ENCODE measurements around the gene WNT6. TPM values are rescaled to one million over a fixed set of nuclear protein-coding genes. Genes with fewer than 3 reads are reported as not detected.
A peak's percentile ranks its signal among the peaks of the same experiment; 100 is the strongest.

WNT6 gene
- total RNA-seq, 1 donor from 2014 or later, result not detected

DNA sequence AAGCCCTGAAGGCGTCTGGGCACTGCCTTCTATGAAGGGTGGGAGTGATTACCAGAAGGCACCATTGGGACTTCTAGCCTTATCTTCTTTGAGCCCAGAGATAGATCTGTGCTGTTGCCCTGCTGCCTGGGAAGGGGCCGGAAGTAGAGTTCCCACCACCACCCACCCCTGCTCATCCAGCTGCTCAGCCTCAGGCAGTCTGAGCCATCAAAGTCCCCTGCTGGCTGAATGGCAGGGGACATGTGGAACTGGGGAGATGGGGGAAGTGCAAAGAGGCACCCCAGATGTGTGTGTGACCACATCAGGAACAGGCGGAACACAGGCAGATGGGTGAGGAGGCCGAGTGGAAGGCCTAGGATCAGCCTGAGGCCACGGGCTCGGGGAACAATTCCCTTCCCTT, 17.7 kb downstream of the WNT6 start:
- TF ChIP-seq, protein P1, sequence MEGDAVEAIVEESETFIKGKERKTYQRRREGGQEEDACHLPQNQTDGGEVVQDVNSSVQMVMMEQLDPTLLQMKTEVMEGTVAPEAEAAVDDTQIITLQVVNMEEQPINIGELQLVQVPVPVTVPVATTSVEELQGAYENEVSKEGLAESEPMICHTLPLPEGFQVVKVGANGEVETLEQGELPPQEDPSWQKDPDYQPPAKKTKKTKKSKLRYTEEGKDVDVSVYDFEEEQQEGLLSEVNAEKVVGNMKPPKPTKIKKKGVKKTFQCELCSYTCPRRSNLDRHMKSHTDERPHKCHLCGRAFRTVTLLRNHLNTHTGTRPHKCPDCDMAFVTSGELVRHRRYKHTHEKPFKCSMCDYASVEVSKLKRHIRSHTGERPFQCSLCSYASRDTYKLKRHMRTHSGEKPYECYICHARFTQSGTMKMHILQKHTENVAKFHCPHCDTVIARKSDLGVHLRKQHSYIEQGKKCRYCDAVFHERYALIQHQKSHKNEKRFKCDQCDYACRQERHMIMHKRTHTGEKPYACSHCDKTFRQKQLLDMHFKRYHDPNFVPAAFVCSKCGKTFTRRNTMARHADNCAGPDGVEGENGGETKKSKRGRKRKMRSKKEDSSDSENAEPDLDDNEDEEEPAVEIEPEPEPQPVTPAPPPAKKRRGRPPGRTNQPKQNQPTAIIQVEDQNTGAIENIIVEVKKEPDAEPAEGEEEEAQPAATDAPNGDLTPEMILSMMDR (conservative IDR thresholded peaks at IDR 0.05; ENCODE audit: low read depth, low read length), result no peak
- H3K4me3 ChIP-seq (ENCODE audit: low read depth, low read length), result no peak overlapping the region
- no peak for DNase-seq (ENCODE audit: low read depth)

DNA sequence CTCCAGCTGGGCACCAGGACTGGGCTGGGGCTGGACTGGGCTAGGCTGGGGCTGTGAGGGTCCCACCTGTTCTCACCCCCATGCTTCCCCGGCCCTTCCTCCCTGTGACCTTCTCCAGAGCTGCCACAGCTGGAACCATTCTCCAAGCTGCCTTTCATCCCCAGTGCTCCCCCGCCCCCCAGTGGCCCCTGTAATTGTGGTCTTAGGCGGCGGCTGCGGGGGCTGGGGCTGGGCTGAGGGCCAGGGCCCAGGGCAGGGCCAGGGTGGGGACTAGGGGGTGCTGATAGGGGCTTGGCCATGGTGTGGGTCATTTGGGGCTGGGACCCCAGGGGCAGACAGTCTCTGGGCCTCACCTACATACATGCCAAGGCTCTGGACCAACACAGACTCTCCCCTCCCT, 18.3 kb downstream of the WNT6 start:
- TF ChIP-seq, protein P1 (conservative IDR thresholded peaks at IDR 0.05; ENCODE audit: low read depth, low read length), result no peak
- DNase-seq (ENCODE audit: low read depth), result no peak
- H3K4me3 ChIP-seq (ENCODE audit: low read depth, low read length), result no peak overlapping the region

DNA sequence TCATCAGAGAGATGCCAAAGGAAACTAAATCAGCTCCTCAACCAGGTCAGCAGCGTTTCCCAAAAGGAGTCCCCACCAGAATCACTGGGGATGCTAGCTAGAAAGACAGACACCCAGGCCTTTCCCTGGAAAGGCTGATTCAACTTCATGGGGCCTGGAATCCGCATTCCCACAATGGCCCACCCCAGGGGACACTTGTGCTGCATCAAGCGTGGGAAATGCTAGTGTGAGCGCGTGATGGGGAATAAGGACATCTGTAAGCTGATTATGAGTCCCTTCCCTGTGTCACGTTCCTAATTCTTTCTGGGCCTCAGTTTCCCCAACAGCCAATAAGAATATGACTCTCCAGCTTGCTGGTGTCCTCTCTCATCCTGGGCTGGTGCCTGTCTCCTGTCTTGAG, 18.9 kb downstream of the WNT6 start:
- DNase-seq (ENCODE audit: low read depth), result no peak
- H3K4me3 ChIP-seq (ENCODE audit: low read depth, low read length), result no peak overlapping the region
- TF ChIP-seq, protein P1 (conservative IDR thresholded peaks at IDR 0.05; ENCODE audit: low read depth, low read length), result no peak

DNA sequence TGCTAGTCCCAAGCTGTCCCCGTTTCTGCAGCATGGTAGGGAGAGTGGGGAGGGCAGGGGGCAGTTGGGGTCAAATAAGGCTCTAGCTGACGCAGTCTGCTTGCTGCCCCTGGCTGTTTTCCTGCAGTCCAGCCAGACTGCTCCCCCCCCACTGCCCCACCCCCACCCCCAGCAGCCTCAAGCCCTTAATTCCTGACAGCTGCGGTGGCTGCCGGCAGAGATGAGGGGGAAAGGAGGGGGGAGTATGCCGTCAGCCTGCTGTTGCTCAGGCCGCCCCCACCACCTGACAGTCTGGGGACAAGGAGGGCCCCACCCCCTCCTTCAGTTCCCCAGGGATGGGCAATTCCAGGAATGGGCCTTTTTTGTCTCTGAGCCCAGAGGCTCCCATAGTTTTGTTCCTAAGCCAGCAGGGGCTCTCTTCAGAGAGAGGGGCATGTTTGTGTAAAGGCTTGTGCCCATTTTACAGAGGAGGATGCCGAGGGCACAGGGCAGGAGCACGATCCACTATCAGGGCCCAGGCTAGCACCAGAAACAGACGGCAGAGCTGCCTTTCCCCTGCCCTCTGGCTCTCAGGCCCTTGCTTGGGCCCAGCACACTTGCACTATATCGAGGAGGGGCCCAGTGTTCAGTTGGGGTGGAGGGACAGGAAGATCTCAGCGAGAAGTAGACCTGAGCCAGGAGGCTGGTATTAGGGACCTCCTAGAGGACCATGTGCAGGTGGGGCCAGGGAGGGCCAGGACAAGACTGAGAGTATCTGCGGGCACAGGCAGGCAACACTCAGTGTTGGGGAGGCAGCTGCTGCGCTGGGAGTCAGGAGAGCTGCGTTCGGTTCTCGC, 19.5 kb downstream of the WNT6 start:
- no peak for DNase-seq (ENCODE audit: low read depth)
- no peak overlapping the region for H3K4me3 ChIP-seq (ENCODE audit: low read depth, low read length)
- TF ChIP-seq, protein P1 (conservative IDR thresholded peaks at IDR 0.05; ENCODE audit: low read depth, low read length), result no peak

DNA sequence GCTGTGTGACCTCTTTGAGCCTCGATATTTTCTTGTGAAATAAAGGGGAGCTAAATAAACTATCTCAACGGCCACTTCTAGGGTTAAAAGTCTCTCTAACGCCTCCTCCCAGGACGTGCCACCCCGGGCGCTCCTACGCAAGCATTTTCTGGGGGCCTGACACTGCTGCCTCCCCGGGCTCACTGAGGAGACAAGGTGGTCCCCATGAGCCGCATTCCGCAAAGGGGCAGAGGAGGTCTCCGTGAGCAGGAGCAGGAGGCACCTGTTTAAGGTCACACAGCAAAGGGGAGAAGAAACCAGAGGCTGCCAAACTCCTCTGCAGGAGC, 20.1 kb downstream of the WNT6 start:
- no peak for DNase-seq (ENCODE audit: low read depth)
- peak overlapping the region; percentile 48 for H3K4me3 ChIP-seq (ENCODE audit: low read depth, low read length)

DNA sequence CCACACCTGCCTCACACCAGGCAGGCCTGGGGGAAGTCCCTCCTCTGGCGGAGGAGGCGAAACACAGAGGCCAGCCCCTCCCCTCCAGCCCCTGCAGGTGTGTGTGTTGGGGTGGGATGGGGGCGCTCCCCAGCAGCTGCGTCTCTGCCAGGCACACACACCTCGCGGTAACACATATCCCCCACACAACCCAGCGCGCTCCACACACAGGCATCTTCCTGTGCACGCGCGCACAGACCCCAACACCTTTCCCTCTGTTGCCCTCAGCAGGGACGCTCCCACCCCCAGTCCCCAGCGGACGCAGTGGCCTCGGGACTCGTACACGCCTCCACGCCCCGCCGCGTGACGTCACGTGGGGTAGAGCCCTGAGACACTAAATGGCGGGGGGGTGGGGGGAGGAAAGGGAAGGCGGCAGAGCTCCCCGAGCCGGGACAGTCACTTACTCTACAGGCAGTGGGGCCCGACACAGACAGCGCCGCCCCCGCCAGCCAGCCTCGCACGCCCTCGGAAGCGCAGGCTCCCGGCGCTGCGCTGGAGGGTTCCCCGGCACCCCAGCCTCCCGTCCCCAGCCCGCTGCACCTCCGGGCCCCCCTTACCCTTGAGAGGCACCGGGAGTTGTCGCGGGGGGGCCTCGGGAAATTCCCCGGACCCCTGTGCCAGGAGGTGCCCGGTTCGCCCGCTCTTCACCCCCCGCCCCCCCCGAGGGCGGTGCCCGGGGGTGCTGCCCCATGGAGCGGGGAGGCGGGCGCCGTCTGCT, 20.7 kb downstream of the WNT6 start, which contains the start of gene WNT10A:
Gene WNT10A (plus strand): TSS at position 751 of the 757 bp plus-strand sequence. CDS start 144 bp downstream, outside the sequence.
- TF ChIP-seq, protein P1 (conservative IDR thresholded peaks at IDR 0.05; ENCODE audit: low read depth, low read length), result no peak
- peak within 1 kb of the TSS; percentile 48 for H3K4me3 ChIP-seq (ENCODE audit: low read depth, low read length)
- DNase-seq (ENCODE audit: low read depth), result no peak

More for the DNA sequence above, 20.1 kb downstream of the WNT6 start:
- TF ChIP-seq, protein P1 (conservative IDR thresholded peaks at IDR 0.05; ENCODE audit: low read depth, low read length), result no peak
